Right renal pelvis (tissue), 4 donors: ENCODE results near the gene LDLRAD3. TPM values are rescaled to one million over a fixed set of nuclear protein-coding genes. Genes with fewer than 3 reads are reported as not detected.

Source experiments
- DNase-seq, 4 donors: peaks; one replicate each; pipeline ENCODE4 v3.0.0-alpha.2; 2013; ENCODE audit warnings: low read depth in 4 of 4, low spot score in 3 of 4, missing footprints in 1 of 4
- polyA plus RNA-seq, 4 donors: library from polyadenylated mRNA; unstranded; fragments of 120-200 nt; gene quantifications; one replicate each; pipeline ENCODE4 v1.2.1, GENCODE V29; 2013; ENCODE audit not compliant: insufficient read length in 4 of 4

Gene LDLRAD3
- polyA plus RNA-seq, 4 donors: 23.7 to 27.8 (median 27.0) TPM

- no peak for DNase-seq
These were observed 9.4 kb downstream of the LDLRAD3 start for GRCh38 chr11:35953081-35953760.

GRCh38 chr11:35954205-35954604 is 10.3 kb downstream of the LDLRAD3 start:
- DNase-seq: no peak

- no peak for DNase-seq
These were observed 11.8 kb downstream of the LDLRAD3 start for GRCh38 chr11:35955636-35956035.

GRCh38 chr11:35962369-35963138 is 18.7 kb downstream of the LDLRAD3 start:
- DNase-seq: no peak

GRCh38 chr11:35963911-35964310 is 20.0 kb downstream of the LDLRAD3 start:
- DNase-seq: no peak

- DNase-seq: no peak
These were observed 21.0 kb downstream of the LDLRAD3 start for GRCh38 chr11:35964841-35965240.

DNA sequence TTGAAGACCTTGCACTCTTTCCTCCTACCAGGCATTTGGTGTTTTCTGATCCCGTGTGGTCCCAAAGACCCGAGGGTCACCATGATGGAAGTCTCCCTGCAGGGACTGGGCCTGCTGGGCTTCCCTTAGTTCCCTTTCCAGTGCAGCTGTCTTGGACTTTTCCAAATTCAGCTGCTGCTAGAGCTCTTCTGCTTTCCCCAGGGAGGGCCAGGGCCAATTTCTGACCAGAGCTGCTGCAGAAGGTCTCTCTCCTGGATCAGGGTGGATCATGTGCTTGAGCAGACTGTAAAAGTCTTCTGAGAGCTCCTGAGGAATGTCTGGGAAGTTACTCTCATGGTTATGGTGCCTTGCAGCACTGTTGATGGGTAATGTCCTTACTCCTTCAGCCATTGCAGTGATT is 23.2 kb downstream of the LDLRAD3 start:
- no peak for DNase-seq

GRCh38 chr11:35968386-35969088 is 24.7 kb downstream of the LDLRAD3 start:
- no peak for DNase-seq

DNA sequence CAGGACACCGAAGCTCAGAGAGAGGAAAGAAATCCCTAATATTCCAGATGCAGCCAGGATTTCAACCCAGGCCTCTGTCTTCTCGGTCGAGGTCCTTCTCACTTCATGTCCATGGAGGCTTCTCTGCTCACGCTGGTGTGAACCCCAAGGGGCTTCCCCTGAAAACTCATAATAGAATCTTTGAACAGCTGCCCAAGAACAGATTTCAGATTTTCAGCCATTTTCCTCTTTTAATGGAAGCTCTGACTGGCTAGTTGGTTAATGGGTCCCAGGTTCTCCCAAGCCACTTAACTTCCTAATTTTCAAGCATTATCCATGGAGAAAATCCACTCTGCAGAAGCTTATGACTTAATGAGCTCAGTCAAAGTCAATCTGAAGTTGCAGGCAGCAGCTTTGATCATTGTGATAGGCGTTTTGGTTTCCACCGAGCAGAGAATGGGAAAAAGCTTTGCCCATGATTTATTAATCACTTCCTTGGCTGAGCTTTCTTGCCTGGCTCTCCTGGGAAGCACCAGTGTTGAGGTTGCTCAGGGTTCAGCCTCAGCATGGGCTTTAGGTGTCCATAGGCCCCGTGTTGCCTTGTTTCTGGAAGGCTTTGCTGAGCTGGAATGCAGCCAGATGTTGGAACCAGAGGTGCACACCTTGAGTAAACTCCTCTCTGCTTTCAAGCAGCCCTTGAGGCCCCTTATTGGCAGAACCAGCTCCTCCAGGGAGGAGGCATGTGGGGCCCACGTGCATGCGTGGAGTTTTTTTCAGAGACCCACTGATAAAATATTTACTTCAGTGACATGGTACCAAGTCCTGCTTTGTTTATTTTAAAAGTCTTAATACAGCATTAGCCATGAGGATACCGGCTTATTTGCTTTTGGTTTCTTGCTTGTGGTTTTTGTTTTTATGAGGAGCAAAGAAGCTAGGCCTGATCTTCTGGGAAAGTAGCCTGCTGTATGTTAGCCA is 25.5 kb downstream of the LDLRAD3 start:
- DNase-seq: no peak

- DNase-seq: no peak
These were observed 26.6 kb downstream of the LDLRAD3 start for GRCh38 chr11:35970445-35970844.

- no peak for DNase-seq
These were observed 28.1 kb downstream of the LDLRAD3 start for GRCh38 chr11:35971841-35972422.

DNA sequence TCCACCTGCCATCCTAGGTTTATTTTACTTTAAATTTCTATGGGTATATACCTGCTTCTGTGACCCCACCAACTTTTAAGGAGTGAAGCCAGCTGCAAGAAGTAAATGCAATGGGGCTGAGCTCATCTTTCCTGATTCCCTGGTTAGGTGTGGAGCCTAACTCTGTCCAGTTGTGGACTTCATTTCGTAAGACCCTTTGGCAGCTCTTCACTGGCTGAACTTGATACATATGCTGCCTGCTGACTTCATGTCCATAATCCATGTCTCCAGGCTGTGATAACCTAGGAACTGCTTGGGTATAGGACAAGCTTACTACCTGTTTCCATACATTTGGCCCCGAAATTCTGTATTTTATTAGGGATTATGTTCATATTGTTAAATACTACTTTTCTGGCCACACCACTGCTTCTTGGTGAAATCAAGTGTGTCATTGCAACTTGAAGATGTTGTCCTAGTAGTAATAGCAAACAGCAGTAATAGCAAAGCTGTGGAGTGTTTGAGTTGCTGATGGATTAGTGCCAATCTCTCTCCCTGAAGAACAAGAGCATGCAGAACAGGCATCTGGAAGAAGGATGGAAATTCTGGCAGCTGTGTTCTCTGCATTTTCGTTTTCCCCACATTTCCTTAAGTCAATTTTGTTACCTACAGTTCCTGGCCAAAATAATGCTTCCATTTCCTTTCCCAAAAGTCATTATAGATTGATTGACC is 31.2 kb downstream of the LDLRAD3 start:
- DNase-seq: no peak

- DNase-seq: no peak
These were observed 32.6 kb downstream of the LDLRAD3 start for GRCh38 chr11:35976434-35976833.

- DNase-seq: no peak
These were observed 34.3 kb downstream of the LDLRAD3 start for GRCh38 chr11:35978183-35978582.

DNA sequence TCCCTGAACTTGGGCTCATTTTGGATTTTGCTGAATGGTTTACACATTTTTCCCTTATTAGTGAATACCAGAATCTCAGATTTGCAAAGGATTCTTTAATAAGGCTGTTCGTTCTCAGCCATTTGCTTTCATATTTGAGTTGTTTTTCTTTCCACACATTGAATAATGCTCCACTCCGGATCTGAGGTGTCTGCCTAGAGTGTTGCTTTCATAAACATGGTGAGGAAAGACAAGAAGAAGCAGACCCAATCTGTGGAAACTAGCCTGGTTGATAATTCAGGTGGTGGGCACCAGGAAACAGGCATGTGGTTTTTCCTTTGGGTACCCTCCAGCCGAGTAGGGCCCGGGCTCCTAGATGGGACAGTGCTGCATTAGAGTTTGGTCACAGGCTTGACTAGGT is 35.0 kb downstream of the LDLRAD3 start:
- no peak for DNase-seq

DNA sequence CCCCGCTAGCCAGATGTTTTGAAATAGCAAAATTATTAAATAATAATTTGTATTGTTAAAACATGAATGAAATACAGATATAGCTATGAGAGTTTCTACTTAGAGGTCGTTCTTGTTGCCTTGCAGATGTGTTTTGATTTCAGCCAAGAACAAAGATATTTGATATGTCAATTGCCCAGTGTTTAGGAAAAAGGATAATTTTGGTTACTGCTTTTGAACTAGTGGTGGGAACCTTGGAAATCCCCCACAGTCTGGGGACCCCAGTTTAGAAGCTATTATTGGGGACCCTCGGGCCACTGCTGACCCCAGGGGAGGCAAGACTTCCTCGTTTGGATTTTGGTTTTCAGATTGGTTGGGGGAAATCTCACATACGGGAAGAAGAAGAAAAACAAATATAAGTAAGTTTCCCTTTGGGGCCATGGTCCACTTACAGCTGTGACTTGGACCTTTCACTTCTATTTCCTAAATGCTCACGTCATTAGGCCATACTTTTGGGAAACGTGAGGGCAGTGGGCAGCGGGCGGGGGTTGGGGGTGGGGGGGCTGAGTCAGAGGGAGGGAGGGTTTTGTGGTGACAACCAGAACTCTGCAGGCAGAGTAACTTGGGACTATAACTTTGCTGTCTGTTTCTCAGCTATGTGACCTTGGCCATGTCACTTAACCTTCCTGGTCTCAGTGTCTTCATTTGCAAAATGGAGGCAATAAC is 37.0 kb downstream of the LDLRAD3 start:
- no peak for DNase-seq

DNA sequence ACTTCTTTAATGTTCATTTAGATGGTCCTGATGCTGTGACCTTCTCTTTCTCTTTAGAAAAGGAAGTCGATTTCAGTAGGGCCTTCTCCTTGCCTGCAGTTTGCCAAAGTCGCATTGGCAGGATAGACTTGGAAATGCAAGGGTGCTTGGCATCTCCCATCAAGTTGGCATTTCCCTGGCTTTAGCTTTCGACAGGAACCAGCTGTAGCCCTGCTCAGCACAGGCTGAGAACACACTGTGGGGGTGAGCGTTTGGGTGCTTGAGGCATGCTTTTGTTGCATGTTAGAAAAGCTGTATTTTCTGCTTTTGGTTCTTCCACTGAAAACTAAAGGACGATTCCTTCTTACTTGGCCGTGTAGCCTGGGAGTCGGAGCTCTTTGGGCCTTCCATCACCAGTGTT is 37.7 kb downstream of the LDLRAD3 start:
- no peak for DNase-seq

GRCh38 chr11:35982061-35982460 is 38.2 kb downstream of the LDLRAD3 start:
- DNase-seq: no peak

- DNase-seq: no peak
These were observed 40.1 kb downstream of the LDLRAD3 start for GRCh38 chr11:35983981-35984380.
